NB4 (cell line): ENCODE results near the gene RELL1.

Source experiments
- DNase-seq: peaks from one replicate; pipeline ENCODE4 v3.0.0; 2010; ENCODE audit warnings: low read depth
- H3K4me3 ChIP-seq: one replicate; pipeline ENCODE4 v1.5.1; 2011; ENCODE audit warnings: mild to moderate bottlenecking, low read depth, low read length, moderate library complexity
- CTCF ChIP-seq: IDR thresholded peaks from one replicate; pipeline ENCODE4 v1.5.1; 2012; ENCODE audit warnings: low read depth, low read length
- MAX ChIP-seq: IDR thresholded peaks from 2 replicates; pipeline ENCODE4 v1.6.1; 2011; ENCODE audit warnings: low read depth, low read length
- MYC ChIP-seq: IDR thresholded peaks from 2 replicates; pipeline ENCODE4 v1.6.1; 2011; ENCODE audit warnings: low read depth, low read length
- POLR2A ChIP-seq: IDR thresholded peaks from 2 replicates; pipeline ENCODE4 v1.6.1; 2011; ENCODE audit warnings: mild to moderate bottlenecking; ENCODE audit not compliant: insufficient read length; ENCODE audit errors: extremely low read depth

The RELL1 gene

GRCh38 chr4:37599092-37599790 is 86.9 kb downstream of the RELL1 start:
- H3K4me3 ChIP-seq, result no peak overlapping the region
- no peak for TF ChIP-seq MYC
- no peak for TF ChIP-seq MAX
- TF ChIP-seq CTCF, result no peak
- no peak for TF ChIP-seq POLR2A
- peak; percentile 79 for DNase-seq

- TF ChIP-seq CTCF (no peak), MAX (no peak), MYC (no peak), POLR2A (no peak)
- no peak overlapping the region for H3K4me3 ChIP-seq
- no peak for DNase-seq
Observed at GRCh38 chr4:37597034-37597433, 89.1 kb downstream of the RELL1 start.

DNA sequence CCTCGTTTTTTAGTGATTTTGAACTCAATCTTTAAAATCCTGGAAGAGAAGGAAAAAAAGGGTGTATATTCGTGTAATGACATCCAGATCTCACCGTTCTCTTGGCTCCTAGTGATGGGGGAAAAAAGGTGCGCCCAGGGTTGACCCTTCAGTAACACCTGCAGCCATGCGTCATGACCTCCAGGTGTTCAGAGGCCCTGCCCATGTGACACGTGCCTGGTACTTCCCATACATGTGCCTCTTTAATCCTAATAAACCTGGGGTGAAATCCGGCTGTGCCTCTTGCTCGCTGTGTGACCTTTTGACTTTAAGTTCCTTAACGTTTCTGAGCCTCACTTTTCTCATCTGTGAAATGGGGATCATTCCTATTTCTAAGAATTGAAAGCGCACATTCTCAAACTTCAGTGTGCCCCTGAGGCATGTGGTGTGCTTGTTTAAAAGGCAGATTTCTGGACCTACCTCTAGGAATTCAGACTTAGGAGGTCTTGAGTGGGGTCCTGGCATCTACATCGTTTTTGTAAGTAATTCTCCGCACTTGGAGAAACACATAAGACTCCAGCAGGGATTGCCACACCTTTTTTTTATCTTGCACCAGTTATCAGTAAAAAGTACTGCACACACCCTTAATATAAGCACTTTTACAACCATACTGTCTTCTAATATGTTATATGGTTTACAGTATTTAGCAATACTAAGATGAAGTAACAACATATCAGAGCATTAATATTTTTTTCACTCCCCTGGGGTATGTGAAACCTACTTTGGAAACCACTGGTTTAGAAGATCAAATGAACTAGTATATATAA is 90.1 kb downstream of the RELL1 start:
- H3K4me3 ChIP-seq, result no peak overlapping the region
- no peak for DNase-seq
- TF ChIP-seq POLR2A (no peak), MYC (no peak), CTCF (no peak), MAX (no peak)

- no peak overlapping the region for H3K4me3 ChIP-seq
- DNase-seq, result no peak
- TF ChIP-seq POLR2A, result no peak
- no peak for TF ChIP-seq CTCF
- no peak for TF ChIP-seq MAX
- no peak for TF ChIP-seq MYC
Observed at GRCh38 chr4:37594099-37594498, 92.1 kb downstream of the RELL1 start.

- no peak for DNase-seq
- TF ChIP-seq CTCF (no peak), POLR2A (no peak), MYC (no peak), MAX (no peak)
- no peak overlapping the region for H3K4me3 ChIP-seq
Observed at GRCh38 chr4:37591349-37591748, 94.8 kb downstream of the RELL1 start.
